Stimulated activated naive CD4-positive, alpha-beta T cell treated with Interleukin-2 at 50 U/mL for 16 hours (primary cell): ENCODE results near the gene PEX11A.

ENCODE experiments used
- DNase-seq: peaks from one replicate; lab custom pipeline; 2025; lab: John Stamatoyannopoulos, UW

PEX11A gene

DNA sequence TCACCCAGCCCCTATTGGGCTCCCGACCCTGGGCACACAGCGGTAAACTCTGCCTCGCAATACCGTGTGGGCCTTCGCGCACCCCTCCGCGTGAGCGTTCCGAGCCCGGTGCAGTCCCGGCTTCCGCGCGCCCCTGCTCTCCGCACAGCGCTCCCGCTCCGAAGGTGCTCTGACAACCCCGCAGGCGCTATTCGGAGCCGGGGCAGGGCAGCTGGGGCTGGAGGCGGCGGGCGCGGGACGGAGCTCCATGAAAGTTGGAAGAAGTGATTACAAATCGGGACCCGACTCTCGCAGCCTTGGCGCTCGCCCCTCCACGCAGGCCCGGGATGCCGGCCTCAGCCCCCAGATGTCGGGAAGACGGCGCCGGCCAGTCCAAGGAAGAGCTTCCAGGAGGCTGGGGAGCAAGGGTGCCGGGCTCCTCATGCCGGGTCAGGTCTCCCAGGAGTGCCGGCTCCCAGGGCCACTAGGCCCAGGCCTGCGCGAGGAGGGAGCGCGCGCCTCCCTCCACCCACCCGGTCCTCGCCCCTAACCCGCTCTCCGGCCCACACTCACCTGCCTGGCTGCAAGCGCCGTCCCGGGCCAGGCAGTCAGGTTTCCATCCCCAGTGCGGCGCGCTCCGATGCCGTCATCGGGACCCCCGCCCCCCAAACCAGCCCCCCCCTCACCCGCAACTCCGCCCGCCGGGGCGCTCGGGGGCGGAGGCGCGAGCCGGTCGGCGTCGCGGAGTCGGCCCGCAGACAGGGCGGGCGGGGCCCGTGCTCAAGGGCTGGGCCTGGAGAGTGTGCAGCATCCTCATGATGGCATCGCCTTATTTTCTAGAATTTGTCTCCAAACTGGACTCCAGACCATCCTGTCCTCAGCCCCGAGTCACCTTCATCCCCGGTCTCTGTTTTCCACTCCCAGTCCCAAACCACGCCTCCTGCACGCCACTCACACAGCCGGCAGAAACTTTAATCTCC is 35.4 kb downstream of the PEX11A start, which contains the start of gene KIF7:
TSS of gene KIF7 (minus strand) at position 621 of the 959 bp plus-strand sequence. CDS start 2,537 bp downstream, outside the sequence.
- DNase-seq, result no peak

DNA sequence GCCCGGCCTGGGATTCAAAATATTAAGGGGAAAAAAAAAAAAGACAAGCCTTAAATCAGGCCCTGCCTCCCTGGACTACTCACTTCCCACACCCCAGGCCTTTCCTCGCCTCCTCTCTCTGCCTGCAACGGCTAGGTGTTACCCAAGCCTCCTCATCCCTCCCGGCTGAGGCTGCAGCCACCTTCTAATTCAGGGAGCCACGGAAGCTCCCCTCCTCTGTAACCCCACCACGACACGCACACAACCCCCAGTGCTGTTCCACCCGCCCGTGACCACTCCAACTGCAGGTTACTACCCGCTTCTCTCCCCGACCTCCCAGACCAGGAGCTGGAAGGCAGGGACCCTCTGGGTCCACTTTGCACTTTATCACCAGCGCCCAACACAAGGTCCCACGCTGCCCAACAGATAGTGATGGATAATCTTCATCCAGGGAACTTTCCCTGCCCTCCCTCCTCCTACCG is 36.2 kb downstream of the PEX11A start:
- no peak for DNase-seq

DNA sequence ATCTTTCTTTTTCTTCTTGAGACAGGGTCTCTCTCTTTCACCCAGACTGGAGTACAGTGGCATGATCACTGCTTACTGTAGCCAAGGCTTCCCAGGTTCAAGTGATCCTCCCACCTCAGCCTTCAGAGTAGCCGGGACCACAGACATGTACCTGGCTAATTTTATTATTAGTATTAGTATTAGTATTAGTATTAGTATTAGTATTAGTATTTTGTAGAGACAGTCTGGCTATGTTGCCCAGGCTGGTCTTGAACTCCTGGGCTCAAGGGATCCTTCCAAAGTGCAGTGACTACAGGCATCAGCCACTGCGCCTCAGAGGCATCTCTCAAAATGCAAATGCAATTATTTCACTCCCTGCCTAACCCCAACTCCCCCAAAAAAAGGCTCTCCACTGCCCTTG is 37.0 kb downstream of the PEX11A start:
- no peak for DNase-seq

DNA sequence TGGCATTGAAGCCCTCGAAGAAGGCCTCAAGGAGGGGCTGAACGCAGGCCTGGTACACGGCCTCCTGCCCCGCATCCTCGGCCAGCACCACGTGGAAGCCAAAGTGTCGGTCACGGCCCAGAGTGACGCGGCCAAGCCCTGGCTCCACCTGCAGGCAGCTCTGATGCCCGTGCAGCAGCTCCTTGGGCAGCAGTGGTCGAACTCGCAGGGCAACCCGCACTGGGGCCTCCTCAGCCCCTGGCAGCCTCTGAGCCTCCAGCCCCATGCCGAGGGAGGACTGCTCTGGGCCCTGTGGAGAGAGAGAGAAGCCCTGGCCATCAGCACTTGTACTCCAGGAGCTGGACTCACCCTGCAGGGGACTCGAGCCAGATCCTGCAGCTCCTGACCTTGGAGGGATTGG is 37.9 kb downstream of the PEX11A start:
- DNase-seq, result no peak

DNA sequence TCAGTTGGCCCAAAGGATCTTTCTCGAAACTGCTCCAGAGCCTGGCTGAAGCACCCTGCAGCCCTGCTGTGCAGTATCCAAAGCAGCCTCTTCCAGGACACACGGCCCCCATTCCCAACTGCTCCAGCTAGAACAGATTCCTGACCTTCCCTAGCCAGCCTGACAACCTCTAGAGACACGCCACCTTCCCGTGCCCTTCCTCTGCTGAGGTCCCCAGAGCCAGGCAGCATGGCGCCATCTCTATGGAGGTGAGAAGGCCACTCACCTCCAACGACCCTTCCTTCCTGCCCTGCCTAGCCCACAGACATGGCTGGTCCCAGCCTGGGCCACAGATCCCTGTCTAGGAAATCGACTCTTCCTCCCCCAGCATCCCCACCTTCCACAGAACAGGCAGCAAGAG is 38.4 kb downstream of the PEX11A start:
- no peak for DNase-seq

DNA sequence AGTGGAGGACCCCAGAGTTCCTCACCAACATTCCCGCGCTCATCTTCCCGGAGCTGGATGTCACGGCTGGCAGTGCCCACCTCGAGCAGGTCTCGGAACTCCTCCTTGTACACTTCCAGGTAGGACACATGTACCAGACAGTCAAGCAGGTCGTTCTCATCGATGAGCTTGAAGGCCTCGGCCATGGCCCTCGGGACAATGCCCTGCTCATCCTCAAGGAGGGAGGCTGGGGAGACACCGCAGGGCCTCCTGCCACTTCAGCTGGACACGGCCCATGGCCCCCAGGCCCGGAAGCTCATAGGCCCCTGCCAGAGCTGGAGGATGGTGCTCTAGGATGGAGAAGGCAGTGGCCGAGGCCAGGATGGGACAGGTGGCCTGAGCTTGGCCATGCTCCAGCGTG is 40.8 kb downstream of the PEX11A start:
- DNase-seq, result no peak

DNA sequence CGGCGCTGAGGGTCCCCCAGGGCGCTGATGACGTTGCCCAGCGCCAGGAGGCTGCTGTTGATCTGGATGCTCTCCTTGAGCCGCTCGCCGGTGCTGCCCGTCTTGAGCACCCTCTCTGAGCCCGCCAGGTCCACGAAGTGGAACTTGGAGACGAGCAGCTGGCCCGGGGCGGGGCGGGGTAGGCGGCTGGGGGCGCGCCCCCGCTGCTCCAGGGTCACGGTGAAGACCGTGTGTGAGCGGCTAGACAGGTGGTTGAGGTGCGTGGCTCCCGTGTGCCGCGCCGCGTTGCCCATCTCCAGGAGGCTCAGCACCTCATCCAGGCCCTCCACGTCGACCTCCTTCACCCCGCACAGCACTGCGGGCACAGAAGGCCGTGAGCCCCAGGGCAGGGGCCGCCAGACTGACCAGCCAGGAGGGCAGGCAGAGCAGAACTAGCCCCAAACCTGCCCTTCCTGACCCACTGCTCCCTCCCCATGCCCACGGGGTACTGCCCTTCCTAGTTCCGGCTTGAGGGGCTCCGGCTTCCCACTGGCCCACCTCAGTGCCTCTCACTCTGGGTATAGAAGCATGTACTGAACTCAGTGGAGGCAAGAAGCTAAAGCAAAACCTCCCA is 41.4 kb downstream of the PEX11A start:
- no peak for DNase-seq

DNA sequence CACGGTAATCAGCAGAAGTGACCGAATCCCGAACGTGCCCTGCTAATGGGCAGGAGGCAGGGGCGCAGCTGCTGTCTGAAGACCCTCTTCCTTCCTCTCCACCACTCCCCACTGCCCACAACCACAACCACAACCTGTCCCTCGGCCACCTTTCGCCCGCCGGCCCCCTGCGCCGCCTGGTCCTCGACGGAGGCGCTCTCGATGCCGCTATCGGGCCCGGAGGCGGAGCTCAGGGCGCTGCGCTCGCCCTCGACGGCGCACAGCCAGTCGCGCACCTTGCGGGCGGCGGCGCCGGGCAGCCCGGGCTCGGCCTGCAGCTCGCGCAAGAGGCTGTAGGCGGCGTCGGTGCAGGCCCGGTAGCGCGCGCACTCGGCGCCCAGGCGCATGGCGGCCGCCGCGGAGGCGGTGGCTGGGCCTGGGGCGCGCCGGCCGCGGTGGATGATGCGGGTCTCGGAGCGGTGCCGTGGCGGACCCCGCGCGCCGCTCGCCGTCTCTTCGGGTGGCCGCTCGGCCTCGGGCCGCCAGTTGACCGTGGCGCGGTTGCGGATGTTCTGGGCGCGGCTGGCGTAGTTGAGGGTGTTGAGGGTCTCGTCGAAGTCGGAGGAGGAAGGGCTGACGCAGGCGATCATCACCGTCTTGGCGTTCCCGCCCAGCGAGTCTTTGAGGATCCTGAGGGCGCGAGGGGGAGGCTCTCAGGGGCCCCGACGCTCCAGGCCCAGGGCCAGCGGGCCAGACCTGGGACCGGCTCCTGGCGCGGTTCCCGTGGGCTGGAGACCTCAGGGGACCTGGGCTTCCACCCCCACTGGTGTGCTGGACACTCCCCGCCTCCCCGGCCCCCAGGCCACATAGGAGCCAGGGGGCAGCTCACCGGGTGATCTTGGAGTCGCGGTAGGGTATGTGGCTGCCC is 42.2 kb downstream of the PEX11A start:
- DNase-seq, result no peak

DNA sequence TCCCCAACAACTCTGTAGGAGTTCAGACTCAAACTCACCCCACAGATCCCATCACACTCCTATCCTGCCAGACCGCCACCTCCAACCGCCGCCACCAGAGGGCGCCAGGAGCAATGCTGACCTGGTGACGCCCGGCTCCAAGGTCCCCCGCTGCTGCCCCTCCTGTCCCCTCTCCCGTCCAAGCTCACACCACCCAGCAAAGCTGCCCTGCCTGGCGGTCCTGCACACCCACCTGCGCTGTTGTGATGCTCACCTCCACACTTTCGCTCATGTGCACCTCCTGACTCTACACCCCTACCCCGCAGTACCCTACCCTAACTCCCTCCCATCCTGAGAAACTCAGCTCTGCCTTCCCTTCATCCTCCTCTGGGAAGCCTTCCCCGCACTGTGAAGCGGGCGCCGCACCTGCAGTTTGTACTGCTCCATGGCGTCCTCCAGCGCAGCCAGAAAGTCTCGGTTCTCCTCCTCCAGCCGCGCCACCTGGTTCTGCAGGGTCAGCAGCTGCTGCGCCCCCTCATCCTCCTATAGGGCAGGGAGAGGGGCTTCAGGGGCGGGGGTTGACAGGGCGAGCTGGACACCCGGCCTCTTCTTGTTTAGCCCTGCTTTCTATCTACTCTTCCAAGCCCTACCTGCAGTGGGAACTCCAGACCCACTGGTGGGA is 43.2 kb downstream of the PEX11A start:
- DNase-seq, result peak; percentile 45

DNA sequence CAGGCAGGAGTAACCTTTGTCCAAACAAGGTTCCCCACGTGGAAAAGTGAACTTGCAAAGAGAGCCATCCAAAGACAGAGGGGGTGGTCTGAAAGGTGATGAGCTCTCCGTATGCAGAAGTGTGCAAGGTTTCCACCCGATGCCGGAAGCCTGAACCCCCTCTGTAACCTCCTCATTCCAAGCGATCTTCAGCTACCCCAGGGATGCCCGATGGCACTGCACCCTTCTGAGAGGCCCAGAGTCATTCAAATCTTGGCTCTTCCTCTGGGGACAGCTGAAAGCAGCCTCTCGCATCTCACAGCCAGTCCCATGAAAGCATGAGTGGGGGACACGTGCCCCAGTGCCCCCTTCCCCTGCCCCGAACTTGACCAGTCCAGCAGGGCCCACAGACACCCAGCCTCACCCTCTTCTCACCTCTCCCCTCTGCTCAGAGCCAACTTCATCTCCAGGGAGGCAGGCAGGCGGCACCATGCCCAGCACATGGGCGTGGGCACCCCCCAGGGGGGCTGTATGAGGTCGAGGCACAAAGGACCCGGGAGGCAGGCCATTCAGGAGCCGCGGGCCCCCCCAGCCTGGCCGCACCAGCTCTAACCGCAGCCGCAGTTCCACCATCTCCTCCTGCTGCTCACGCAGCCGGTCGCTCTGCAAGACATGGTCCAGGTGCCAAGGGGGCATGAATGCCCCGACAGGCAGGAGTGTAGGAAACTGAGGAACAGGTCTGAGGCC is 44.0 kb downstream of the PEX11A start:
- no peak for DNase-seq

DNA sequence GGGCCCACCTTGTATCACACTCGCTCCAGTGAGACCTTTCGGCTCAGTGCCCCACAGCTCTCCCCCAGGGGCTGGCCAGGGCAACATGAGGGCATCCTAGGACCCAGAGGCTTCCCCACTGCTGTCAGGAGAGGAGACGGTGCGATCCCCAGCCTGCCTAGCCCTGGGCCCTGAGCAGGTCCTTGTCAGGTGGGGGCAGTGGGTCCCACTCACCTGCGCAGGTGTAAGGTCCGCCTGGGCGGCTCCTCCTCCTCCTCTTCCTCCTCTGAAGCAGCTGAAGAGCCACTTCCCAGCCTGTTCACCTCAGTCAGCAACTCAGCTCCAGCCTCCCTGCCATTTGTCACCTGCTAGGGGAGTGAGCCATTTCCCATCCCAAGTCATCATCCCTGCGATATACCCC is 44.9 kb downstream of the PEX11A start:
- no peak for DNase-seq

DNA sequence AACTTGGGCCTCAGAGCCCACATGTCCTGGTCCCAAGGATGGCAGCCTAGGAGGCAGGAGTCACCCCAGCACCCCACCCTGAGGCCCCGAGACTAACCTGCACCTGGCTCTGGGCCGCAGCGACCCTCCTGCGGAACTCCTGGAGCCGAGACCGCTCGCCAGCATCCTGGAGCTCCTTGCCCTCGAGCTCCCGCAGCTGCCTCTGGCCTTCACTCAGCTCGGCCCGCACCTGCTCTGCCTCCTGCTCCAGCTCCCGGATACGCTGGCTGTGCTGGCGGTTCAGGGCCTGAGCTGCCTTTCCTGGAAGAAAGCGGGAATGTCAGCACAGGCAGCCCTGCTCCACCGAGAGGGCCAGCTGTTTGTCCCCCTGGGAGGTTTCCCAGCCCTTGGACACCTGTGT is 48.4 kb downstream of the PEX11A start:
- DNase-seq, result no peak

DNA sequence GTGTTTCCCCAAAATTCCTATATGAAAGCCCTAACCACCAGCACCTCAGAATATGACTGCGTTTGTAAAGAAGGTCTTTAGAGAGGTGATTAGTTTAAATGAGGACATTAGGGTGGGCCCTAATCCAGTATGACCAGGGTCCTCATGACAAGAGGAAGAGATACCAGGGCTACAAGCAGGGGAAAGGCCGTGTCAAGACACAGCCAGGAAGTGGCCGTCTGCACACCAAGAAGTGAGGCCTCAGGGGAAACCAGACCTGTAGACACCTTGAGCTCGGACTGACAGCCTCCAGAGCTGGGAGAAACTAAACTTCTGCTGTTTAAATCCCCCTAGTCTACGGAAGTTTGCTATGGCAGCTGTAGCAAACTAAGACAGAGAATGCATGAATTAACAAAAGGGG is 49.5 kb downstream of the PEX11A start:
- no peak for DNase-seq

DNA sequence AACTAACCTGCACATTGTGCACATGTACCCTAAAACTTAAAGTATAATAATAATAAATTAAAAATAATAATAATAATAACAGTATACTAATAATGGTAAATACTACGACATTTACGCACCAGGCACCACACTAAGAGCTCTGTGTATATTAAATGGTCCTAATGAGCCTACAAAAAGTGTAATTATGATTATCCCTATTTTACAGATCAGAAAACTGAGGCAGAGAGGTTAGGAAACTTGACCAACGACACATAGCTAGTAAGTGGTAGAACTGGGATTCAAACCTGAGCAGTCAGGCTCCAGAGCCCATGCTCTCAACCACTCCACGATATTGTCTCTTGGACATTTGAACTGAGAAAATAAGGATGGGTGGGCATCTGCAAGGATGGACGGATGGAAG is 50.3 kb downstream of the PEX11A start:
- no peak for DNase-seq

DNA sequence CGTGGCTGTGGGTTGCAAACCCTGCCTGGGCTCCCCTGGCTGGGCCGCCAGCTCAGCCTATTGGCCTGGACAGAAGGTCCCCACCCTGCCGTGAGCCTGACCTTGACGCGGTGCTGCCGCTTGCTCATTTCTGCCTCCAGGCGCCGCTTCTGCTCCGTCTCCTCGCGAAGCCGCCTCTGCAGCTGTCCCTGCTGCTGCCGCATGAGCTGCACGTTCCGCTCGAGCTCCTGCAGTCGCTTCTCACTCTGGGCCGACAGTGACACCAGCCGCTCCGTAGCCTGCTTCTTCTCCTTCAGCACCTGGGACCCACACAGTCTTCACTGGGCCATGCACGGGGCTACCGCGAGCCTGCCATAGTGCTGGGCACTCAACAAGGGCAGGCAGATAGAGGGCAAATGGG is 57.0 kb downstream of the PEX11A start:
- no peak for DNase-seq

DNA sequence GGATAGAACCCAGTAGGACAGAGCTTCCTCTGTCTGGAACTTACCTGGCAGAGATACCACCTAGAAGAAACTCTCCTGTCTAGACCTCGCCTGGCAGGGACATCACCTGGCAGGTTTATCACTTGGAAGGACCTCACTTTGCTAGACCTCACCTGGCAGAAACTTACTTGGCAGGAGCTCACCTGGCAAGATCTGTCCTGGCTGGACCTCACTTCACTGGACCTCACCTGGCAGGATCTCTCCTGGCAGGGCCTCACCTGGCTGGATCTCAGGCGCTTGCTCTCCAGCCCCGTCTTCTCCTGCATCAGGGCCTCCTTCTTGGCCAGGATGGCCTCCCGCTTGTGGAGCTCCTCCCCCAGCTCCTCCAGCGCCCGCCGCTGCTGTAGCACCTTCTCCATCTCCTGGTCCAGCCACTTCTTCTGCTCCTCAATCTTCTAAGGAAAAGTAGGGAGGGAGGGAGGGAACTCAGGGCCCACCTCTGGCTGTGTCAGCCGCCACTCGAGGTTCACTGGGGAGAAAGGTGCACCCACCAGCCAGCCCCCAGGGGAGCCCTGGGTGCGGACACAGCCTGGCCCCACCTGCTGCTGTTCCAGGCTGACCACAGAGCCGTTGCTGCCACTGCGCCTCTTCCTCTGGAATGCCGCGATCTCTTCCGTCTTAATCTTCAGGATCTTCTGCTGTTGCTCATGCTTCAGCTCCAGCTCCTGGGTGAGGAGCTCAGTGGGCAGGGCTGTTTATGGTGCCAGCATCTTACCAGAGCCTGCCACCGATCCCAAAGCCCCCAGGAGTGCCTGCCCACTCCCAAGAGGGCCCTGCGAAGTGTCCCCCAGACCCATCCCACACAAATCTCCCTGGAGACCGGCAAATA is 57.8 kb downstream of the PEX11A start:
- no peak for DNase-seq

DNA sequence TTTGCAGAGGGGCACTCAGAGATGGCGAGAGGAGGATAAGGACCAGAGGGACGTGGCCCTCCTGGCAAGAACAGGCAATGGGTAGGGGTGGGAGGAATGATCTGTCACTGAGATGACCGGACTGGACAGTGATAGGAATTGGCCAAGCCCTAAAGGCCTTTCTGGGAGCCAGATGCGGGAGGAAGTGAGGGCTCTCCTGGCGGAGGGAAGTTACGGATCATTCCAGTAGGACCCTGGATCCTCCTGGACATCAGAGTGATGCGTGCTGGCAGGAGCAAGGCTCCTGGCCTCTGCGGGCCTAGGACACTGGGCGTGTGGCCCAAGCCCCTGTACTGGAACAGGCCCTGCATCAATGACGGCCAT is 58.7 kb downstream of the PEX11A start:
- no peak for DNase-seq
